GM19328 (cell line): ENCODE measurements around the gene C16orf92.
"Not testable (repeated sequence)": the region's sequence is repeated elsewhere in the genome, so short reads cannot be mapped to it uniquely, and the experiment has no call there.

Experiments used
- ATAC-seq: cut with Tn5 transposase; IDR thresholded peaks from one replicate; pipeline ENCODE4 v1.9.1; 2021; ENCODE audit warnings: mild to moderate bottlenecking, moderate library complexity; ENCODE audit not compliant: unreplicated experiment

C16orf92 gene

DNA sequence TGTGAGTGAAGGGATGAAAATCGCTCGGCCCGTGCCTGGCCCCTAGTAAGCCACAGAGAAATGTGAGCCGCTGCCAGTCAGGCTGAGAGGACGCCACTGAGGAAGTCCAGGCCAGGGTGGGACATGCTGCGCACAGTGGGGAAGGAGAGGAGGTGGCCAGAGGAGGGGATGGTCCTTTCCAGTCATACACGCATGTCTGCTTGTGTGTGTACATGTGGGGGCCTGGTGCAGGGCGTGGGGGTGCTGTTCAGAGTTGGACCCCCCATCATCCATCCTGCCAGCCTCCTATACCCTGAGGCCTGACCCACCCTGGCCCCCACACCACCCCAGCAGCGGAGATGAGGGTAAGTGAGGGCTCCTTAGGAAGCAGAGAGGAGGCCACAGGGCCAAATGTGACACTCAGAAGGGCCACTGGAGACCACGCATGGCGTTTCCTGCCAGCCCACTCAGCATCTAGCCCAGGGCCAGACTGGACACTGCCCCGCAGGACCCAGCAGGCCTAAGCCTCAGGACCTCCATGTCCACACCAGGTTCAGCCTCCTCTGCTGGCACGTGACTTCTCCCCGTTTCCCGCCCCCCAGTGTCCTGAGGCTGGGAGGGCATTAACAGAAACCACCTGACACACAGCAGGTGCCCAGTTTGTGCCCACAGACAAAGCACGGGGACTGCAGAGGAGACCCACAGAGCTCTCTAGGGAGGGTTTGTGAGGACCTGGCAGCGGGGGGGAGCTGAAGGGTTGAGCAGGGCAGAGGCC lies 19.2 kb upstream of the C16orf92 start:
- ATAC-seq, result no peak

- no peak for ATAC-seq
Observed at GRCh38 chr16:30004424-30004776, 18.6 kb upstream of the C16orf92 start.

DNA sequence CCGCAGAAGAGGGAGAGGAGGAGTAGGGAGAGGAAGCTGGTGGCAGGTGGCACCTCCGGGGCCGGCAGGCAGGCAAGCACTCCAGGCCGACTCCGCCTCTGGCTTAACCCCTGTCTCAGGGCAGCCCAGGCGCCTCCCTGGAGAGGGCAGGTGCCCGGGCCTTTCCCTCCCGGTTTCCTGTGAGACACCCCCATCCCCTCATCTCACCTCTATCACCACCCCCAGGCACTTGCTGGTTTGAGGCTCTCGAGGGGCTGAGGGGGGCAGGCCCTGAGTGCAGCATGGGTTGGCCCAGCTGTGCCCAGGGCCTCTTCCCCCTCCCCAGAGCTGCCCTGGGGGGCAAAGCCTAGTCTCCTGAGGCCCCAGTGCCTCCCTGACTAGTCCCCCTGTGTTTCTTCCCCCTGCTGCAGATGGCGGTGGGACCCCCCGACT lies 18.2 kb upstream of the C16orf92 start:
- ATAC-seq, result no peak

GRCh38 chr16:30005341-30006094 lies 17.5 kb upstream of the C16orf92 start:
- ATAC-seq, result no peak

DNA sequence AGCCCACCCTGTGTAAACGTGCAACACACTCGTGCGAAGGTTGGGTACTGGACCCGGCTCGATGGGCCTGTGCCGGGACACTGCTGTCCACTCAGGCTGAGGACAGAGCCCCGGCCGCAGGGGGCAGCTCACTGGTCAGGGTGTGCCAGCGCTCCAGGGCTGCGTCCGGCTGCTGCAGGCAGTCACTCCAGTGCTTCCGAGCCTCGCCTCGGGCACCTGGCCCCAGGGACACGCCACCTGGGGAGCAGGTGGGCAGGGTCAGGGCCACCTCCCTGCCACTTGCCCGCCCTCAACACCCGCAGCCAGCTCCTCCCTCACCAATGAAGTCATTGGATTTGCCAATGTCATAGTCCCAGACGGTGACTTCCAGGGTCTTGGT lies 16.9 kb upstream of the C16orf92 start:
- no peak for ATAC-seq

DNA sequence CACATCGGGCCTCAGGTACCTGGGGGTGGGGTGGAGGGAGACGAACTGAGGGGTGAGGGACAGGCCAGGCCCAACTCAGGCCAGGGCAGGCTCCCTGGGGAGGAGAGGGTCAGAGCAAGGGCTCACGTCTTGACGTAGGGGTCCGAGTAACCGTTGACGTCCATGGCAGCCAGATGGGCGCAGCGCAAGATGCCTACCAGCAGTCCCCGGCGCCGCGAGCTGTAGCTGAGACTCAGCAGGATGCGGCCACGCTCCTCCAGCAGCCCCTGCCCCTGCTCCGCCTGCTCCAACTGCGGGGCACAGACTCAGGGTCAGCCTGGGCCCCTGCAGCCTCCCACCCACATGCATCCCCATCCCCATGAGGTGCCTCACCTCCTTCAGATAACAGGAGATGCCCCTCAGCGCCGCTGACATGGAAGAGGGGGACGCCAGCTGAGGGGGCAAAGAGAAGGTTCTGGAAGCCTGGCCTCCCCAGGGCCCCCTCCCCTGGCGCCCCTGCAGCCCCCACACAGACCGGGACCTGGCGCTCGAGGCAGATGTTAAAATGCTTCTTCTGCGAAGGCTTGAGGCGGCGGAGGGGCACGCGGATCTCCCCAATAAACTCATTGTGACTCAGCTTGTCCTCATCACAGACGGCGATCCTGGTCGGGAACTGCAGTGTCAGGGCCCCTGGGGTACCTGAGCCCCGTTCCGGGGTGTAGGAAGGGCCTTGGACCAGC lies 16.2 kb upstream of the C16orf92 start:
- ATAC-seq, result no peak

DNA sequence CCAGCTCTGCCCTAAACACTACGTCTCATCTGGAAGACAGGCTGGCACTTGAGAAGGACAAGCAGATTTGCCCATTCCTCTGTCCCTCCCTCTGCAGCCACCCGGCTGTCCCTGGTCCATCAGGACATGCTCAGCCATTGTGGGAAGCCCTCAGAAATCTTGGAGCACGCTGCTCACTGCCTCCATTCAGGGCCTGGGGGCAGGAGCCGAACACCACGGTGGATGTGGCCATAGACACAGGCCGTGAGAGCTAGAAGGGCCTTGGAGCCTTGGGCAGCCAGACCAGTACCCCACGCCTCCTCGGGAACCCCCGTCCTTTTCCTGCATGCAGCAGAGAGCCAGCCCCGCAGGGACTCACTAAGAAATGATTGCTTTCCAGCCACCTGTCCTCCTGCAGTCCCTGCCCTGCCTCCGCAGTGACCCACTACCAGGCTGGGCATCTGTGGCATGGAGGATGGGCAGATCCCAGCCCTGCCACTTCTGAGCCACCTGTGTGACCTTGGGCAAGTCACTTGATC lies 15.6 kb upstream of the C16orf92 start:
- ATAC-seq, result no peak

DNA sequence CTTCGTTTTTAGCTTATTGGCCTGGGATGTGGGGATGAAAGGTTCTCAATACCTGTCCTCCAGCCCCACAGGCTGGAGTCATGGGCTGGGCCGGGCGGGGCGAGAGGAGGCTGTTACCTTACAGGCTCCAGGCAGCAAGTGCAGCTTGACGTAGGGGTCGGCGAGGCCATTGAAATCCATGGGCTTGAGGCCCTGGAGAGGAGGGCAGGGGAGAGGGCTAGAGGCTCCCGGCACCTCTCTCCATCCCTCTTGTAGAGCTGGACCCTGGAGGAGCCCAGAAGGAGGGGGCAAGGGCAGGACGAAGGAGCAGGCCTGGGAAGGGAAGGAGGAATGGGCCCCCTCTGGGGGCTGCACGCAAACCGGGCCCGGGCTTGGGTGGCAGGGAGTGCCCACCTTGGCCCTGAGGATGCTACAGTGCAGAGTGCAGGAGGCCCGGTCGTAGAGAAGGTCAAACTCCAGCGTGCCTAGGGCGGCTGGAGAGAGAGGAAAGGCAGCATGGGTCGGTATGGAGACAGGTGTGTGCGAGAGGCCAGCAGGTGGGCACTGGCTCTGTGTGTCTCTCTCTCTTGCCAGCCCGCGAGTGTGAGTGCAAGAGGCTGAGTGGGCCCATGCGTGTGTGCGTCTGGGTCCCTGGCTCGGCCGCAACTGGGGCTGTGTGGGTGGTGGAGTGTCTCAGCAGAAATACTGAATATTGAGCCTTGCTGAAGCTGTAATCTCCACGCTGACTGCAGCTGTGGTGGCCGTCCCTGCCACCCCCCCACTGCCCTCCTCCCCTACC lies 13.7 kb upstream of the C16orf92 start:
- no peak for ATAC-seq

DNA sequence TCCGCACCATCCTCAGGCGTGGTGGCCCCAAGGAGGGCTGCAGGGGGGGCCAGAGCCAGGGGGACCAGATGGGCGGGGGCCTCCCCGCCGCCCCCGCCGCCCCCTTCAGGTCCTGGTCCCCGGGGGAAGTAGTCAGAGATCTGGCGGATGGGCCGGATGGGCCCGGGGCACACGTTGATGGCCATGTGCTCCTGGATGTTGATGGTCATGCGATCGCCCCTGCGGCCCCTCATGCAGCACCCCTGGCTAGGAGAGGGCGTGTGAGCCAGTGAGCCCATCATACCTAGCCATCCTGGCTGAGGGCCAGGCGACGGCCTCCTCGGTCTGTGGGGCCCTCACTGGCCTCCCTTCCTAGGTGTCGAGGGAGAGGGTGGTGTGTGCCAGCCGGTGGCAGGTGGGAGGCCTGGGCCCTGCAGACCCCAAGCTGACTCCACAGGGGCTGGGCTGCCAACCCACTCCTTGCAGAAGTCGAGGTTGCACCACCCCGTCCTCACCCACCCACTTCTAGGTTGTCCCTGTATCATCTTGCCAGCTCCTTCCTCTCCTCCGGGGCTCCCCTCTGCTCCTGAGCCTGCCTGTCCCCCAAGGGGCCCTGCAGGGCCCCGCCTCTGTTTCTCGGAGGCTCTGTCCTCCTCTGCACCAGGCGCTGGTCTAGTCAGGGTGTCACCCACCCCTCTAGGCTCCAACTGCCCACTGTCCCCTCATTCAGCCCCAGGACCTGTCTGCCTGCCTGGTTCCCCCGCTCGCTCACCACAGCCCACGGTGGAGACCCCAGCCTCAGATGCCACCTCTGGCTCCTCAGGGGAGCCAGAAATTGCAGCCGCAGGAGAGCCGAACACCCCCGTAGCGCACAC lies 12.8 kb upstream of the C16orf92 start:
- ATAC-seq, result no peak

GRCh38 chr16:30010844-30011713 lies 11.9 kb upstream of the C16orf92 start, which contains the start of gene DOC2A:
Gene DOC2A (minus strand): TSS chr16:30011027. CDS start chr16:30010222, 805 bp downstream.
- ATAC-seq, result no peak

DNA sequence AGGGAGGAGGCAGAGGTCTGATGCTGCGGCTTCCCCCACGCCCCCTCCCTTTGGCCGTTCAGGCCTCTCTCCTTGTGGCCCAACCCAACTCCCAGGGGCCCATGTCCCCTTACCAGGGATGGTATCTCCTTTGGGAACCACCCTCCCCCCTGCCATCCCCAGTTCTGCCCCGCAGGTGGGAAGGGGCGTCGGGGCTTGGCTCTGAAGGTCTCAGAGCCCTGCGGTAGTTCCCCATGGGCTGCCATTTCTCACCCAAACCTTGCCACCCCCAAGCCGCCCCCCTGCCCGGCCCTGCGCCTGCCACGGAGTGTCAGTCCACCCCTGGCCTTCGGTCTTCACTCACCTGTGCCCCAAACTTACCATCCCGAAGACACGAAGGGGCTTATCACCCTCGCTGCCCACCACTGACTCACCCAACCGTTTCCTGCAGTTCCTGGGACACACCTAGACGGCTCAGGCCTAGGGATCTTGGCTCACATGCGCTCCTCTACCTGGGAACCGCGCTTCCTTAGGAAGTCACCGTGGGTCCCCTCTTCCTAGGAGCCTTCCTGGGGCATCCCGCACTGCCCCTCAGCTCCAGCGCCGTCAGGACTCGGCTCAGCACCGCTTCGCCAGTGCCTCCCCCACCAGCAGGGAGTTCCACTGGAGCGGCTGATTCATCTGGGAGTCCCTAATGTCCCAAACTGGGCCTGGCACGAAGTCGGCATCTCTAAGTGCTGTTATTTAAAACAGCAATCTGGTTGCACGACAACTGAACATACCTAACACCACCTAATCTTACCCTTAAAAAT lies 11.1 kb upstream of the C16orf92 start:
- ATAC-seq, result no peak

GRCh38 chr16:30012598-30012997 lies 10.4 kb upstream of the C16orf92 start:
- ATAC-seq, result not testable (repeated sequence)

GRCh38 chr16:30015450-30015849 lies 7.5 kb upstream of the C16orf92 start:
- not testable (repeated sequence) for ATAC-seq

- ATAC-seq, result no peak
Observed at GRCh38 chr16:30016555-30017276, 6.3 kb upstream of the C16orf92 start.

- ATAC-seq, result no peak
Observed at GRCh38 chr16:30017277-30017656, 5.7 kb upstream of the C16orf92 start.

DNA sequence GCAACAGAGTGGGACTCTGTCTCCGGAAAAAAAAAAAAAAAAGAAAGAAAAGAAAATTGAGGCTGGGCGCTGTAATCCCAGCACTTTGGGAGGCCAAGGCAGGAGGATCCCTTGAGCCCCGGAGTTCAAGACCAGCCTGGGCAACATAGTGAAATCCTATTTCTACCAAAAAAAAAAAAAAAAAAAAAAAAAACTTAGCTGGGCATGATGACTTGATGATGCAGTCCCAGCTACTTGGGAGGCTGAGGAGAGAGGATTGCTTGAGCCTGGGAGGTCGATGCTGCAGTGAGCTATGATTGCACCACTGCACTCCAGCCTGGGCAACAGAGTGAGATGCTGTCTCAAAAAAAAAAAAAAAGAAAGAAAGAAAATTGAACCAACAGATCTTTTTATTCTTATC lies 5.1 kb upstream of the C16orf92 start:
- not testable (repeated sequence) for ATAC-seq

DNA sequence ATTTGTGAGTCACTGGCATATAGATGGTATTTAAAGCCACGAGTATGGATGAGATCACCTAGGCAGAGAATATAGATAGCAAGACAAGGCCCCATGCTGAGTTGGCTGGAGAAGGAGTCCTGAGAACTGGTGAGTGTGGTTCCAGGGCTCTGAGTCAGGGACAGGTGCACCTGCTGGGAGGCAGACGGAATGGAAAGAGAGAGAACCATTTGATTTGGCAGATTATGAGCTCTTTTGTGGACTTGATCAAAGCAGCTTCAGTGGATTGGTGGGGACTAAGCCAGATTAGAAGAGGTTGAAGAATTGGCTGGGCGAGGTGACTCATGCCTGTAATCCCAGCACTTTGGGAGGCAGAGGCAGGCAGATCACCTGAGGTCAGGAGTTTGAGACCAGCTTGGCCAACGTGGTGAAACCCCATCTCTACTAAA lies 4.3 kb upstream of the C16orf92 start:
- ATAC-seq, result no peak
